GM13977 (cell line): ENCODE data around the gene NELL1.

Source experiments
- DNase-seq: peaks from one replicate; pipeline ENCODE4 v3.0.0; 2012; ENCODE audit warnings: low spot score
- CTCF ChIP-seq: IDR thresholded peaks from 2 replicates; pipeline ENCODE4 v1.5.1; 2012; ENCODE audit warnings: mild to moderate bottlenecking, control low read depth; ENCODE audit not compliant: insufficient read depth; ENCODE audit errors: extremely low read depth, missing control alignments
- in situ Hi-C: fragments of 300-500 bp; cut with MboI; formaldehyde crosslinking; loops from one replicate; pipeline ENCODE4 v1.12.0; 2022; ENCODE audit warnings: low sequenced_read_pairs, low pct_unique_long_range_greater_than_20kb, mixed read lengths, inconsistent platforms; ENCODE audit not compliant: unreplicated experiment

NELL1 gene

DNA sequence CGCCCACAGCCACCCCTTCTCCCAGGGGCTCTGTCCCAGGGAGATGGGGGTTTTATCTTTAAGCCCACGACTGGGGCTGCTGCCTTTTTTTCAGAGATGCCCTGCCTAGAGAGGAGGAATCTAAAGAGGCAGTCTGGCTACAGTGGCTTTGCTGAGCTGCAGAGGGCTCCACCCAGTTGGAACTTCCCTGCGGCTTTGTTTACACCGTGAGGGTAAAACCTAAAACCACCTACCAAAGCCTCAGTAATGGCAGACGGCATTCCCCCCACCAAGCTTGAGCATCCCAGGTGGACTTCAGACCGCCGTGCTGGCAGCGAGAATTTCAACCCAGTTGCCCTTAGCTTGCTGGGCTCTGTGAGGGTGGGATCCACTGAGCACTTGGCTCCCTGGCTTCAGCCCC lies 535.8 kb downstream of the NELL1 start:
- no peak for DNase-seq
- in situ Hi-C loops, result no loop called here

GRCh38 chr11:21225860-21226259 lies 556.5 kb downstream of the NELL1 start:
- TF ChIP-seq CTCF, result no peak
- in situ Hi-C loops, result no loop called here
- DNase-seq, result no peak

More for the DNA sequence above, 535.8 kb downstream of the NELL1 start:
- TF ChIP-seq CTCF, result no peak

GRCh38 chr11:21229224-21229623 lies 559.8 kb downstream of the NELL1 start:
- DNase-seq, result no peak
- no peak for TF ChIP-seq CTCF
- in situ Hi-C loops, result no loop called here

- in situ Hi-C loops, result no loop called here
- TF ChIP-seq CTCF, result no peak
Observed at GRCh38 chr11:21250196-21250595, 580.8 kb downstream of the NELL1 start.

GRCh38 chr11:21254055-21254454 lies 584.7 kb downstream of the NELL1 start:
- no peak for TF ChIP-seq CTCF
- in situ Hi-C loops, result no loop called here
- DNase-seq, result no peak

More at GRCh38 chr11:21250196-21250595, 580.8 kb downstream of the NELL1 start:
- no peak for DNase-seq

DNA sequence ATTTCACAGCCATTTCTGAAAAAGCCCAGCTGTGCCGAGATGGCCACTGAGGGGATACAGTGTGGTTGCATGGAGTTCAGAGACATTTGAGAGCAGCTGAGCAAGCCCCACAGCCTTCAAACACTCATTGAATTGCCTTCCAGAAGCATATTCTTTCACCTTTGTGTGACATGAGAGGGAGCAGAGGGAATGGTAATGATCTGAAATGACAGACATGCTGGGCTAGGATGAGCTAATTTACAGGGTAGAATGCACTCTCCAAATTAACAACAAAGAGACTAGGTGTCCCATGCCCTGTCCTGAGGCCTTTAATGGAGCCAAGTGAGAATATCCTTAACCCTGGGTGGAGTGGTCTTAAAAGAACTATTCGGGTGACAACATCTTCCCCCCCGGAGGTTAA lies 585.4 kb downstream of the NELL1 start:
- in situ Hi-C loops, result no loop called here
- TF ChIP-seq CTCF, result no peak
- DNase-seq, result no peak

DNA sequence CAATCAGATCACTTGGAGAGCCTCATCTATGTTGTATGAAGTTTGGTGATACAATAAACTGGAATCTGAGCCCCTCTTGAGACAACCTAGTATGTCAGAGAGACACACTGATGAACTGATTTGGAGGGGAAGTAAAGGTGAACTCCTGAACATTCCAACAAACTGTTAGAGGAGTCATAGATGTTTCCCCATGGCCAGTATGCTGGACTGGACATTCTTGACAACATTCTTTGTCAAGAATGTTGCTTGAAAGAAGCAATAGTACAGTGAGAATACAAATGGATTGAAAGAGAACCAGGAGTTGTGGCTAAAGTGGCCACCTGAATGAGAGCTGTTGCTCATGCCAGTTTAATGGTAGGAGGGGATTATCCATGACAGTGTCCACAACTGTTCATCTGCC lies 588.1 kb downstream of the NELL1 start:
- in situ Hi-C loops, result no loop called here
- DNase-seq, result no peak
- TF ChIP-seq CTCF, result no peak
